Brain pericyte (primary cell): ENCODE results near the gene NIM1K.
"Not testable (repeated sequence)": the region's sequence is repeated elsewhere in the genome, so short reads cannot be mapped to it uniquely, and the experiment has no call there.

Experiments
- DNase-seq: peaks from one replicate; pipeline ENCODE4 v3.0.0-alpha.2; 2012; ENCODE audit warnings: low read depth, low spot score

Gene NIM1K

GRCh38 chr5:43191740-43192557 is at the start of gene NIM1K:
Gene NIM1K (plus strand): TSS chr5:43192225. CDS start chr5:43245776, 53,551 bp downstream.
- DNase-seq, result no peak

- no peak for DNase-seq
Measured at GRCh38 chr5:43145071-43145470, 47.0 kb upstream of the NIM1K start.

- DNase-seq, result no peak
Measured at GRCh38 chr5:43146958-43147357, 45.1 kb upstream of the NIM1K start.

GRCh38 chr5:43148417-43148816 is 43.6 kb upstream of the NIM1K start:
- DNase-seq, result no peak

- DNase-seq, result no peak
Measured at GRCh38 chr5:43149231-43149630, 42.8 kb upstream of the NIM1K start.

- no peak for DNase-seq
Measured at GRCh38 chr5:43150075-43150474, 42.0 kb upstream of the NIM1K start.

- DNase-seq, result no peak
Measured at GRCh38 chr5:43150748-43151147, 41.3 kb upstream of the NIM1K start.

GRCh38 chr5:43152946-43153345 is 39.1 kb upstream of the NIM1K start:
- DNase-seq, result no peak

- DNase-seq, result no peak
Measured at GRCh38 chr5:43154469-43154868, 37.6 kb upstream of the NIM1K start.

GRCh38 chr5:43155394-43156096 is 36.5 kb upstream of the NIM1K start:
- DNase-seq, result no peak

- no peak for DNase-seq
Measured at GRCh38 chr5:43156388-43156787, 35.6 kb upstream of the NIM1K start.

GRCh38 chr5:43157068-43157467 is 35.0 kb upstream of the NIM1K start:
- no peak for DNase-seq

GRCh38 chr5:43161244-43161643 is 30.8 kb upstream of the NIM1K start:
- no peak for DNase-seq

- not testable (repeated sequence) for DNase-seq
Measured at GRCh38 chr5:43164801-43165200, 27.2 kb upstream of the NIM1K start.

- no peak for DNase-seq
Measured at GRCh38 chr5:43165323-43165722, 26.7 kb upstream of the NIM1K start.

- DNase-seq, result no peak
Measured at GRCh38 chr5:43168175-43168574, 23.9 kb upstream of the NIM1K start.

GRCh38 chr5:43171451-43171850 is 20.6 kb upstream of the NIM1K start:
- no peak for DNase-seq

GRCh38 chr5:43171926-43172325 is 20.1 kb upstream of the NIM1K start:
- DNase-seq, result no peak

- DNase-seq, result no peak
Measured at GRCh38 chr5:43172779-43173178, 19.2 kb upstream of the NIM1K start.

- no peak for DNase-seq
Measured at GRCh38 chr5:43174586-43174985, 17.4 kb upstream of the NIM1K start.

GRCh38 chr5:43179836-43180235 is 12.2 kb upstream of the NIM1K start:
- no peak for DNase-seq

- DNase-seq, result no peak
Measured at GRCh38 chr5:43182421-43182820, 9.6 kb upstream of the NIM1K start.

GRCh38 chr5:43183101-43183500 is 8.9 kb upstream of the NIM1K start:
- DNase-seq, result not testable (repeated sequence)
